Sigmoid colon (tissue), 7 donors: Measurements from ENCODE around the gene RANBP9. TPM values are rescaled to one million over a fixed set of nuclear protein-coding genes. Genes with fewer than 3 reads are reported as not detected.

Experiments used
- DNase-seq: peaks from one replicate; pipeline ENCODE4 v3.0.0-alpha.2; 2019
- H3K27ac ChIP-seq, 4 donors: fragments of 200-600 bp; sonication (generic); one replicate each; pipeline ENCODE4 v1.5.1; 2016 to 2019; ENCODE audit warnings: mild to moderate bottlenecking in 1 of 4
- H3K27me3 ChIP-seq, 3 donors: fragments of 200-600 bp; sonication (generic); one replicate each; pipeline ENCODE4 v1.5.1; 2019; ENCODE audit warnings: mild to moderate bottlenecking in 1 of 3
- H3K36me3 ChIP-seq, 4 donors: fragments of 200-600 bp; sonication (generic); one replicate each; pipeline ENCODE4 v1.5.1; 2016 to 2019
- H3K4me1 ChIP-seq, 4 donors: fragments of 200-600 bp; sonication (generic); one replicate each; pipeline ENCODE4 v1.5.1; 2017 to 2019
- H3K4me3 ChIP-seq, 4 donors: fragments of 200-600 bp; sonication (generic); one replicate each; pipeline ENCODE4 v1.5.1; 2017 to 2019; ENCODE audit warnings: mild to moderate bottlenecking in 2 of 4, moderate library complexity in 1 of 4
- H3K9me3 ChIP-seq, 4 donors: fragments of 200-600 bp in 3 of 4; sonication (generic) in 3 of 4; one replicate each; pipeline versions ENCODE4 v1.5.1 to v1.6.1; 2013 to 2019
- EP300 ChIP-seq, 4 donors: sonication (generic); formaldehyde crosslinking; IDR thresholded peaks; one replicate each; pipeline ENCODE4 v1.6.1; 2017; ENCODE audit warnings: antibody characterized with exemption in 4 of 4
- POLR2A ChIP-seq, 2 donors: fragments of 450-650 bp; IDR thresholded peaks; one replicate each; pipeline ENCODE4 v1.6.1; 2016; ENCODE audit warnings: antibody characterized with exemption in 2 of 2, mild to moderate bottlenecking in 2 of 2, moderate library complexity in 2 of 2
- POLR2AphosphoS5 ChIP-seq, 4 donors: sonication (generic); formaldehyde crosslinking; IDR thresholded peaks; one replicate each; pipeline ENCODE4 v1.6.1; 2017; ENCODE audit warnings: antibody characterized with exemption in 4 of 4
- WGBS, 2 donors: extraction: QIAGEN DNeasy Blood & Tissue Kit; methylation state at CpG; one replicate each; pipeline ENCODE4 v1.1.7; 2013; 5-methylcytosine and 5-hydroxymethylcytosine counted together
- intact Hi-C: fragments of 100-400 bp; cut with DNase I; formaldehyde crosslinking; loops from one replicate; pipeline ENCODE4 v1.15.1; 2023
- polyA plus RNA-seq, 3 donors: library from polyadenylated mRNA; stranded (reverse); fragments of 200-250 nt; gene quantifications; one replicate each; pipeline ENCODE4 v1.2.3, GENCODE V29; 2013
- total RNA-seq, 4 donors: library from RNA; depleted of rRNA; stranded (reverse); fragments of >200 nt; gene quantifications; one replicate each; pipeline ENCODE4 v1.1.0, GENCODE V29; 2016
- TF ChIP-seq, protein P1 (sequence below), 4 experiments: fragments of 450-650 bp in 3 of 4; fragments of 200-600 bp in 1 of 4; IDR thresholded peaks; one replicate each; pipeline ENCODE4 v1.5.1; 2016 to 2019; ENCODE audit warnings: antibody characterized with exemption in 4 of 4, mild to moderate bottlenecking in 3 of 4, moderate library complexity in 2 of 4
- donor health status: healthy with polysubstance abuse.
- donor health status: Bipolar disorder and iron deficiency.
- donor health status: healthy.

The RANBP9 gene
- total and polyA plus RNA-seq, 7 donors: 19.4 to 84.3 (median 49.6) TPM

GRCh38 chr6:13678255-13678983 lies 33.2 kb downstream of the RANBP9 start:
- H3K27ac ChIP-seq: peak overlapping the region in 1 of 4 donors; percentile 16
- intact Hi-C loops: no loop called here
- H3K27me3 ChIP-seq: no peaks in the 10 kb centered on the region
- WGBS, 2 donors: 73 to 79% methylated on average over 4 of the region's 4 CpGs
- peaks cover 0 to 25% (median 0%) of the 10 kb centered on the region in 4 donors for H3K4me1 ChIP-seq
- H3K36me3 ChIP-seq: peaks cover 0 to 5% (median 0%) of the 10 kb centered on the region in 4 donors
- H3K9me3 ChIP-seq: peaks cover 0 to 8% (median 2%) of the 10 kb centered on the region in 4 donors
- TF ChIP-seq, protein P1, sequence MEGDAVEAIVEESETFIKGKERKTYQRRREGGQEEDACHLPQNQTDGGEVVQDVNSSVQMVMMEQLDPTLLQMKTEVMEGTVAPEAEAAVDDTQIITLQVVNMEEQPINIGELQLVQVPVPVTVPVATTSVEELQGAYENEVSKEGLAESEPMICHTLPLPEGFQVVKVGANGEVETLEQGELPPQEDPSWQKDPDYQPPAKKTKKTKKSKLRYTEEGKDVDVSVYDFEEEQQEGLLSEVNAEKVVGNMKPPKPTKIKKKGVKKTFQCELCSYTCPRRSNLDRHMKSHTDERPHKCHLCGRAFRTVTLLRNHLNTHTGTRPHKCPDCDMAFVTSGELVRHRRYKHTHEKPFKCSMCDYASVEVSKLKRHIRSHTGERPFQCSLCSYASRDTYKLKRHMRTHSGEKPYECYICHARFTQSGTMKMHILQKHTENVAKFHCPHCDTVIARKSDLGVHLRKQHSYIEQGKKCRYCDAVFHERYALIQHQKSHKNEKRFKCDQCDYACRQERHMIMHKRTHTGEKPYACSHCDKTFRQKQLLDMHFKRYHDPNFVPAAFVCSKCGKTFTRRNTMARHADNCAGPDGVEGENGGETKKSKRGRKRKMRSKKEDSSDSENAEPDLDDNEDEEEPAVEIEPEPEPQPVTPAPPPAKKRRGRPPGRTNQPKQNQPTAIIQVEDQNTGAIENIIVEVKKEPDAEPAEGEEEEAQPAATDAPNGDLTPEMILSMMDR (IDR thresholded peaks at IDR 0.05): no peak
- TF ChIP-seq EP300 (IDR thresholded peaks at IDR 0.05) (no peak), POLR2A (IDR thresholded peaks at IDR 0.05) (no peak), POLR2AphosphoS5 (IDR thresholded peaks at IDR 0.05) (no peak)
- H3K4me3 ChIP-seq: no peak overlapping the region
- no peak for DNase-seq

- Histone ChIP-seq H3K36me3 (peaks cover 0 to 5% (median 0%) of the 10 kb centered on the region in 4 donors), H3K27ac (no peak overlapping the region), H3K4me3 (no peak overlapping the region), H3K9me3 (peaks cover 0 to 8% (median 2%) of the 10 kb centered on the region in 4 donors), H3K4me1 (peaks cover 0 to 22% (median 0%) of the 10 kb centered on the region in 4 donors), H3K27me3 (no peaks in the 10 kb centered on the region)
- 37 to 80% methylated on average over 3 of the region's 3 CpGs for WGBS, 2 donors
- no peak for DNase-seq
- TF ChIP-seq EP300 (IDR thresholded peaks at IDR 0.05) (no peak), POLR2A (IDR thresholded peaks at IDR 0.05) (no peak), POLR2AphosphoS5 (IDR thresholded peaks at IDR 0.05) (no peak)
- TF ChIP-seq, protein P1 (IDR thresholded peaks at IDR 0.05): no peak
- intact Hi-C loops: no loop called here
Observed at GRCh38 chr6:13677878-13678254, 33.8 kb downstream of the RANBP9 start.

DNA sequence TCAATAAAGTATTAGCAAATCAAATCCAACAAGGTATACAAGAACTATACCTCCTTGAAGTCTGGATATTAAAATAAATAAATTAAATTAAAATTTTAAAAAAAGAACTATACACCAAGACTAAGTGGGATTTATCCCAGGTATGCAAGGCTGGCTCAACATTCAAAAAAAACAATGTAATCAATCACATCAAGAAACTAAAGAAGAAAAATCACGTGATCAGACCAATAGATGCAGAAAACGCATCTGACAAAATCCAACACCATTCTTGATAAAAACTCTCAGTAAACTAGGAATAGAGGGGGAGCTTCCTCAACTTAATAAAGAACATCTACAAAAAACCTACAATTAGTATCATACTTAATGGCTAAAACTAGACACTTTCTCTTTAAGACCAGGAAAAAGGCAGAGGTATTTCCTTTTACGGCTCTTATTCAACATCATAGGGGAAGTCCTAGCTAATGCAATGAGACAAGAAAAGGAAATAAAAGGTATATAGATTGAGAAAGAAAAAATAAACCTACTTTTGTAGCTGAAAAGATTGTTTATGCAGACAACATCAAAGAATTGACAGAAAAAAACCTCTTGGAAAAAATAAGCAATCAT lies 35.0 kb downstream of the RANBP9 start:
- Histone ChIP-seq H3K36me3 (peaks cover 0 to 5% (median 0%) of the 10 kb centered on the region in 4 donors), H3K4me3 (no peak overlapping the region), H3K9me3 (peaks cover 0 to 8% (median 2%) of the 10 kb centered on the region in 4 donors), H3K27ac (no peak overlapping the region), H3K4me1 (peaks cover 0 to 25% (median 2%) of the 10 kb centered on the region in 4 donors), H3K27me3 (no peaks in the 10 kb centered on the region)
- intact Hi-C loops: no loop called here
- DNase-seq: no peak
- WGBS, 2 donors: 94% methylated on average over 3 of the region's 3 CpGs
- no peak for TF ChIP-seq EP300 (IDR thresholded peaks at IDR 0.05)

- H3K4me3 ChIP-seq: no peak overlapping the region
- DNase-seq: no peak
- TF ChIP-seq POLR2AphosphoS5 (IDR thresholded peaks at IDR 0.05) (no peak), POLR2A (IDR thresholded peaks at IDR 0.05) (no peak), EP300 (IDR thresholded peaks at IDR 0.05) (no peak)
- TF ChIP-seq, protein P1 (IDR thresholded peaks at IDR 0.05): no peak
- H3K9me3 ChIP-seq: peaks cover 0 to 8% (median 2%) of the 10 kb centered on the region in 4 donors
- H3K27me3 ChIP-seq: no peaks in the 10 kb centered on the region
- WGBS, 2 donors: 81 to 85% methylated on average over 2 of the region's 2 CpGs
- H3K36me3 ChIP-seq: no peaks in the 10 kb centered on the region
- peaks cover 0 to 29% (median 2%) of the 10 kb centered on the region in 4 donors for H3K4me1 ChIP-seq
- no peak overlapping the region for H3K27ac ChIP-seq
- intact Hi-C loops: no loop called here
Observed at GRCh38 chr6:13674533-13675190, 37.0 kb downstream of the RANBP9 start.
